NCI-H2107 (cell line): ENCODE measurements around the gene APAF1.

ENCODE experiments used
- DNase-seq: peaks from one replicate; lab custom pipeline; 2025; lab: John Stamatoyannopoulos, UW

Gene APAF1

GRCh38 chr12:98671459-98671858 is 26.4 kb downstream of the APAF1 start:
- no peak for DNase-seq

GRCh38 chr12:98674841-98675240 is 29.8 kb downstream of the APAF1 start:
- no peak for DNase-seq

GRCh38 chr12:98678236-98678945 is 33.3 kb downstream of the APAF1 start:
- DNase-seq = no peak

- DNase-seq = no peak
Measured at GRCh38 chr12:98678946-98679610, 34.0 kb downstream of the APAF1 start.

GRCh38 chr12:98679611-98680005 is 34.5 kb downstream of the APAF1 start:
- DNase-seq = no peak

GRCh38 chr12:98684199-98684598 is 39.1 kb downstream of the APAF1 start:
- no peak for DNase-seq

- no peak for DNase-seq
Measured at GRCh38 chr12:98686603-98687002, 41.5 kb downstream of the APAF1 start.

- DNase-seq = no peak
Measured at GRCh38 chr12:98691351-98691750, 46.3 kb downstream of the APAF1 start.

GRCh38 chr12:98696036-98696646 is 51.1 kb downstream of the APAF1 start:
- peak; percentile 22 for DNase-seq

GRCh38 chr12:98697209-98697608 is 52.1 kb downstream of the APAF1 start:
- no peak for DNase-seq

GRCh38 chr12:98698603-98699463 is 53.7 kb downstream of the APAF1 start:
- DNase-seq = no peak

GRCh38 chr12:98699586-98699985 is 54.5 kb downstream of the APAF1 start:
- no peak for DNase-seq

GRCh38 chr12:98701166-98701565 is 56.1 kb downstream of the APAF1 start:
- DNase-seq = no peak

GRCh38 chr12:98709022-98709421 is 63.9 kb downstream of the APAF1 start:
- DNase-seq = no peak

- no peak for DNase-seq
Measured at GRCh38 chr12:98714426-98714825, 69.3 kb downstream of the APAF1 start.

- DNase-seq = no peak
Measured at GRCh38 chr12:98719515-98720504, 74.7 kb downstream of the APAF1 start.

GRCh38 chr12:98721204-98721702 is 76.2 kb downstream of the APAF1 start:
- no peak for DNase-seq

GRCh38 chr12:98724384-98725155 is 79.5 kb downstream of the APAF1 start:
- no peak for DNase-seq

- DNase-seq = peak; percentile 14
Measured at GRCh38 chr12:98725476-98726247, 80.6 kb downstream of the APAF1 start.
